WTC11 (cell line): ENCODE data around the gene SPATA18. TPM values are rescaled to one million over a fixed set of nuclear protein-coding genes. Genes with fewer than 3 reads are reported as not detected.

Experiments used
- ATAC-seq: fragments of 200-7000 bp; cut with Tn5 transposase; 2 replicates; pipeline ENCODE4 v1.10.0; 2021; ENCODE audit warnings: mild to moderate bottlenecking, moderate library complexity
- CTCF ChIA-PET: fragments of 300-600 bp; sonication (Branson Sonifier 250); formaldehyde crosslinking; loops from one replicate; lab custom pipeline; 2021; ENCODE audit warnings: antibody characterized with exemption; lab: Charles Lee
- POLR2A ChIA-PET: fragments of 350-600 bp; sonication (Branson Sonifier 250); formaldehyde crosslinking; loops from one replicate; lab custom pipeline; 2021; ENCODE audit warnings: antibody characterized with exemption; lab: Charles Lee
- DNase-seq: peaks from one replicate; pipeline ENCODE4 v3.0.0; 2021; ENCODE audit warnings: low spot score
- H3K27ac Mint-ChIP-seq: 2 replicates; pipeline ENCODE4 v1.8.0; 2021; ENCODE audit warnings: mixed read lengths
- H3K27me3 Mint-ChIP-seq: 2 replicates; pipeline ENCODE4 v1.8.0; 2021; ENCODE audit warnings: low read depth, mild to moderate bottlenecking, moderate library complexity, mixed read lengths
- H3K36me3 Mint-ChIP-seq: 2 replicates; pipeline ENCODE4 v1.8.0; 2021; ENCODE audit warnings: mixed read lengths
- H3K4me1 Mint-ChIP-seq: 2 replicates; pipeline ENCODE4 v1.8.0; 2022; ENCODE audit warnings: mixed read lengths
- H3K4me3 Mint-ChIP-seq: 2 replicates; pipeline ENCODE4 v1.8.0; 2021; ENCODE audit warnings: mild to moderate bottlenecking, moderate library complexity, mixed read lengths
- H3K9me3 Mint-ChIP-seq: 2 replicates; pipeline ENCODE4 v1.8.0; 2021; ENCODE audit warnings: mixed read lengths
- ETV6 ChIP-seq: sonication (generic); formaldehyde crosslinking; IDR thresholded peaks from 2 replicates; pipeline ENCODE4 v1.8.1; 2022; ENCODE audit warnings: mild to moderate bottlenecking, missing genetic modification reagents
- FOXJ3 ChIP-seq: sonication (generic); formaldehyde crosslinking; IDR thresholded peaks from 2 replicates; pipeline ENCODE4 v1.9.0; 2021; ENCODE audit warnings: missing genetic modification reagents, mild to moderate bottlenecking, borderline replicate concordance
- SMAD4 ChIP-seq: sonication (generic); formaldehyde crosslinking; IDR thresholded peaks from 2 replicates; pipeline ENCODE4 v1.8.0; 2022; ENCODE audit warnings: mild to moderate bottlenecking, missing genetic modification reagents
- TCF7 ChIP-seq: sonication (generic); formaldehyde crosslinking; IDR thresholded peaks from 2 replicates; pipeline ENCODE4 v1.8.0; 2022; ENCODE audit warnings: mild to moderate bottlenecking, low read depth, missing genetic modification reagents, moderate library complexity
- TP53 ChIP-seq: sonication (generic); formaldehyde crosslinking; IDR thresholded peaks from 2 replicates; pipeline ENCODE4 v1.8.1; 2023; ENCODE audit warnings: mild to moderate bottlenecking, missing genetic modification reagents
- total RNA-seq: library from RNA; stranded (reverse); gene quantifications from 3 replicates; pipeline ENCODE4 v1.2.3, GENCODE V29; 2021
- TF ChIP-seq, protein P1 (sequence below): fragments of 200-600 bp; IDR thresholded peaks from 2 replicates; pipeline ENCODE4 v1.8.0; 2022; ENCODE audit warnings: antibody characterized with exemption
- TF ChIP-seq, protein P2 (sequence below): sonication (generic); formaldehyde crosslinking; IDR thresholded peaks from 2 replicates; pipeline ENCODE4 v1.8.1; 2023; ENCODE audit warnings: mild to moderate bottlenecking, missing genetic modification reagents, moderate library complexity
- TF ChIP-seq, protein P3 (sequence below): sonication (generic); formaldehyde crosslinking; conservative IDR thresholded peaks from 2 replicates; pipeline ENCODE4 v1.8.1; 2023; ENCODE audit warnings: mild to moderate bottlenecking, low read depth, missing genetic modification reagents, moderate library complexity
- TF ChIP-seq, protein P4 (sequence below): sonication (generic); formaldehyde crosslinking; IDR thresholded peaks from 2 replicates; pipeline ENCODE4 v1.8.0; 2022; ENCODE audit warnings: mild to moderate bottlenecking, missing genetic modification reagents
- TF ChIP-seq, protein P5 (sequence below): fragments of 250-450 bp; sonication (Bioruptor Pico); IDR thresholded peaks from 2 replicates; pipeline ENCODE4 v1.9.0; 2021; ENCODE audit warnings: mild to moderate bottlenecking
- TF ChIP-seq, protein P6 (sequence below): fragments of 250-450 bp; sonication (Bioruptor Pico); conservative IDR thresholded peaks from 2 replicates; pipeline ENCODE4 v1.9.0; 2021; ENCODE audit warnings: mild to moderate bottlenecking

The SPATA18 gene
- total RNA-seq, 1 experiment from 2014 or later, result 6.6 TPM

DNA sequence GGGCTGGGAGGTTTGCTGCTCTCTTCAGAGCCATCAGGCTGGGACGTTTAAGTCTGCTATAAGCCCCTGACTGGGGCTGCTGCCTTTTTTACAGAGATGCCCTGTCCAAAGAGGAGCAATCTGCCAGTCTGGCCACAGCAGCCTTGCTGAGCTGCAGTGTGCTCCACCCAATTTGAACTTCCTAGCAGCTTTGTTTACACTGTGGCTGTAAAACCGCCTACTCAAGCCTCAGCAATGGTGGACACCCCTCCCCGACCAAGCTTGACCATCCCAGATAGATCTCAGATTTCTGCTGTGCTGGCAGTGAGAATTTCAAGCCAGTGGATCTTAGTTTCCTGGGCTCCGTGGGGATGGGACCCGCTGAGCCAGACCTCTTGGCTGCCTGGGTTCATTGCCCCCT is 40.7 kb downstream of the SPATA18 start (continued):
- TF ChIP-seq SMAD4 (CRISPR knock-in tag) (no peak), ETV6 (CRISPR knock-in tag) (no peak), FOXJ3 (CRISPR knock-in tag) (no peak), TCF7 (CRISPR knock-in tag) (no peak), TP53 (CRISPR knock-in tag) (no peak)
- TF ChIP-seq, protein P1, sequence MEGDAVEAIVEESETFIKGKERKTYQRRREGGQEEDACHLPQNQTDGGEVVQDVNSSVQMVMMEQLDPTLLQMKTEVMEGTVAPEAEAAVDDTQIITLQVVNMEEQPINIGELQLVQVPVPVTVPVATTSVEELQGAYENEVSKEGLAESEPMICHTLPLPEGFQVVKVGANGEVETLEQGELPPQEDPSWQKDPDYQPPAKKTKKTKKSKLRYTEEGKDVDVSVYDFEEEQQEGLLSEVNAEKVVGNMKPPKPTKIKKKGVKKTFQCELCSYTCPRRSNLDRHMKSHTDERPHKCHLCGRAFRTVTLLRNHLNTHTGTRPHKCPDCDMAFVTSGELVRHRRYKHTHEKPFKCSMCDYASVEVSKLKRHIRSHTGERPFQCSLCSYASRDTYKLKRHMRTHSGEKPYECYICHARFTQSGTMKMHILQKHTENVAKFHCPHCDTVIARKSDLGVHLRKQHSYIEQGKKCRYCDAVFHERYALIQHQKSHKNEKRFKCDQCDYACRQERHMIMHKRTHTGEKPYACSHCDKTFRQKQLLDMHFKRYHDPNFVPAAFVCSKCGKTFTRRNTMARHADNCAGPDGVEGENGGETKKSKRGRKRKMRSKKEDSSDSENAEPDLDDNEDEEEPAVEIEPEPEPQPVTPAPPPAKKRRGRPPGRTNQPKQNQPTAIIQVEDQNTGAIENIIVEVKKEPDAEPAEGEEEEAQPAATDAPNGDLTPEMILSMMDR, result no peak
- TF ChIP-seq, protein P2, sequence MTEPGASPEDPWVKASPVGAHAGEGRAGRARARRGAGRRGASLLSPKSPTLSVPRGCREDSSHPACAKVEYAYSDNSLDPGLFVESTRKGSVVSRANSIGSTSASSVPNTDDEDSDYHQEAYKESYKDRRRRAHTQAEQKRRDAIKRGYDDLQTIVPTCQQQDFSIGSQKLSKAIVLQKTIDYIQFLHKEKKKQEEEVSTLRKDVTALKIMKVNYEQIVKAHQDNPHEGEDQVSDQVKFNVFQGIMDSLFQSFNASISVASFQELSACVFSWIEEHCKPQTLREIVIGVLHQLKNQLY (CRISPR knock-in tag), result no peak
- TF ChIP-seq, protein P3, sequence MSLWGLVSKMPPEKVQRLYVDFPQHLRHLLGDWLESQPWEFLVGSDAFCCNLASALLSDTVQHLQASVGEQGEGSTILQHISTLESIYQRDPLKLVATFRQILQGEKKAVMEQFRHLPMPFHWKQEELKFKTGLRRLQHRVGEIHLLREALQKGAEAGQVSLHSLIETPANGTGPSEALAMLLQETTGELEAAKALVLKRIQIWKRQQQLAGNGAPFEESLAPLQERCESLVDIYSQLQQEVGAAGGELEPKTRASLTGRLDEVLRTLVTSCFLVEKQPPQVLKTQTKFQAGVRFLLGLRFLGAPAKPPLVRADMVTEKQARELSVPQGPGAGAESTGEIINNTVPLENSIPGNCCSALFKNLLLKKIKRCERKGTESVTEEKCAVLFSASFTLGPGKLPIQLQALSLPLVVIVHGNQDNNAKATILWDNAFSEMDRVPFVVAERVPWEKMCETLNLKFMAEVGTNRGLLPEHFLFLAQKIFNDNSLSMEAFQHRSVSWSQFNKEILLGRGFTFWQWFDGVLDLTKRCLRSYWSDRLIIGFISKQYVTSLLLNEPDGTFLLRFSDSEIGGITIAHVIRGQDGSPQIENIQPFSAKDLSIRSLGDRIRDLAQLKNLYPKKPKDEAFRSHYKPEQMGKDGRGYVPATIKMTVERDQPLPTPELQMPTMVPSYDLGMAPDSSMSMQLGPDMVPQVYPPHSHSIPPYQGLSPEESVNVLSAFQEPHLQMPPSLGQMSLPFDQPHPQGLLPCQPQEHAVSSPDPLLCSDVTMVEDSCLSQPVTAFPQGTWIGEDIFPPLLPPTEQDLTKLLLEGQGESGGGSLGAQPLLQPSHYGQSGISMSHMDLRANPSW (CRISPR knock-in tag), result no peak
- TF ChIP-seq, protein P4, sequence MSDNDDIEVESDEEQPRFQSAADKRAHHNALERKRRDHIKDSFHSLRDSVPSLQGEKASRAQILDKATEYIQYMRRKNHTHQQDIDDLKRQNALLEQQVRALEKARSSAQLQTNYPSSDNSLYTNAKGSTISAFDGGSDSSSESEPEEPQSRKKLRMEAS (CRISPR knock-in tag), result no peak
- TF ChIP-seq, protein P5, sequence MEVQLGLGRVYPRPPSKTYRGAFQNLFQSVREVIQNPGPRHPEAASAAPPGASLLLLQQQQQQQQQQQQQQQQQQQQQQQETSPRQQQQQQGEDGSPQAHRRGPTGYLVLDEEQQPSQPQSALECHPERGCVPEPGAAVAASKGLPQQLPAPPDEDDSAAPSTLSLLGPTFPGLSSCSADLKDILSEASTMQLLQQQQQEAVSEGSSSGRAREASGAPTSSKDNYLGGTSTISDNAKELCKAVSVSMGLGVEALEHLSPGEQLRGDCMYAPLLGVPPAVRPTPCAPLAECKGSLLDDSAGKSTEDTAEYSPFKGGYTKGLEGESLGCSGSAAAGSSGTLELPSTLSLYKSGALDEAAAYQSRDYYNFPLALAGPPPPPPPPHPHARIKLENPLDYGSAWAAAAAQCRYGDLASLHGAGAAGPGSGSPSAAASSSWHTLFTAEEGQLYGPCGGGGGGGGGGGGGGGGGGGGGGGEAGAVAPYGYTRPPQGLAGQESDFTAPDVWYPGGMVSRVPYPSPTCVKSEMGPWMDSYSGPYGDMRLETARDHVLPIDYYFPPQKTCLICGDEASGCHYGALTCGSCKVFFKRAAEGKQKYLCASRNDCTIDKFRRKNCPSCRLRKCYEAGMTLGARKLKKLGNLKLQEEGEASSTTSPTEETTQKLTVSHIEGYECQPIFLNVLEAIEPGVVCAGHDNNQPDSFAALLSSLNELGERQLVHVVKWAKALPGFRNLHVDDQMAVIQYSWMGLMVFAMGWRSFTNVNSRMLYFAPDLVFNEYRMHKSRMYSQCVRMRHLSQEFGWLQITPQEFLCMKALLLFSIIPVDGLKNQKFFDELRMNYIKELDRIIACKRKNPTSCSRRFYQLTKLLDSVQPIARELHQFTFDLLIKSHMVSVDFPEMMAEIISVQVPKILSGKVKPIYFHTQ (CRISPR knock-in tag), result no peak

DNA sequence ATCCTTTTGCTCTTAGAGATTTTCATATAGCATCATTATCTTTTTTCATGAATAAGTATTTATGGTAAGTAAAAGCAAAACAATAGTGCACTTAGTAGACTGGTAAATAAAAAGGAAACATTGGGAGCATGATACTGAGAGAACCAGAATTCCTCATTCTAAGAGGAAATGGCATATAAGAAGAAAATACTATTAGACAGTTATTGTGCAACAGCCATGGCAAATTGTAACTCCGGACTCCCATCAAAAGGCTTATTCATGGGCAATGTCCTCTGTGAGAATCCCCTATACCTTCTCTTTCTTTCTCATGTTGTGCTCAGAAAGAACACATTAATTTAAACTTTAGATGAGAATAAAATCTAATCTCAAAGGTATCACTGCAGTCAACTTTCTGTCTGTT is 42.4 kb downstream of the SPATA18 start:
- Mint-ChIP-seq H3K9me3 (no peaks in the 10 kb centered on the region), H3K27me3 (no peaks in the 10 kb centered on the region), H3K4me1 (0 out of 2 replicates have a peak, but pooled peaks cover 2% of the 10 kb centered on the region), H3K27ac (no peak overlapping the region), H3K36me3 (no peaks in the 10 kb centered on the region), H3K4me3 (no peak overlapping the region)
- POLR2A ChIA-PET, result no interaction called here
- CTCF ChIA-PET, result no interaction called here
- ATAC-seq, result no peak
- no peak for DNase-seq
- TF ChIP-seq, protein P6, sequence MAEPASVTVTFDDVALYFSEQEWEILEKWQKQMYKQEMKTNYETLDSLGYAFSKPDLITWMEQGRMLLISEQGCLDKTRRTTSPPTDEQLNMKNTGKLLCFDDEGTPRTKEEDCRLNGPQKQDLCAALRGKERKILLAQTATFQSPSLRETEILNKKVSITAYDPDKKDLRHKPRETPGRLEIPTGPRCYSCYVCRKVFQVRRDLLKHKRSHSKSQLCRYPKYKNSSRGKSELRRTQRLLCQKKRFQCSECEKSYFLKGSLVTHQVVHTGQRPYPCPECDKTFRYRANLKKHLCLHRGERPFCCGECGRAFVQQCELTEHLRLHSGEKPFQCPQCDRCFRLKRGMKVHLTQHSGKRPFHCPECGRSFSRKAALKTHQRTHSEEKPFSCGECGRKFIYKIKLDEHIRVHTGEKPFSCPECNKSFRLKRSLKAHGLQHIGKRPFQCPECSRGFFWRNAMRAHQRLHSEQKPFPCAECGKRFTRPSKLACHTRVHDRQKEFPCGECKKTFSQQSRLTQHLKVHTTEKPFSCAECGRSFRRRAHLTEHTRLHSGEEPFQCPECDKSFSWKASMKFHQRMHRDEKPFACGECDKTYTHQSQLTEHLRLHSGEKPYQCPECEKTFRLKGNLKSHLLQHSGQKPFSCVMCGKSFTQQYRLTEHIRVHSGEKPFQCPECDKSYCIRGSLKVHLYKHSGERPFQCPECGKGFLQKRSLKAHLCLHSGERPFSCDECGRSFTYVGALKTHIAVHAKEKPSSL (CRISPR knock-in tag), result no peak
